ENCODE measurements around the gene RENBP.
A peak's percentile ranks its signal among the peaks of the same experiment; 100 is the strongest.
"Not testable (repeated sequence)": the region's sequence is repeated elsewhere in the genome, so short reads cannot be mapped to it uniquely, and the experiment has no call there.

RENBP gene

GRCh38 chrX:153944140-153944799, at the start of gene RENBP:
Gene RENBP (minus strand): TSS chrX:153944643. CDS start chrX:153944610, 33 bp downstream.
- peak; percentile 52 to 63 for DNase-seq

GRCh38 chrX:153993978-153994377, 49.5 kb upstream of the RENBP start:
- no peak for DNase-seq

GRCh38 chrX:153993079-153993478, 48.6 kb upstream of the RENBP start:
- no peak for DNase-seq

- no peak for DNase-seq
Observed at GRCh38 chrX:153992180-153992579, 47.7 kb upstream of the RENBP start.

GRCh38 chrX:153991013-153991580, 46.7 kb upstream of the RENBP start:
- no peak for DNase-seq

GRCh38 chrX:153989973-153990655, 45.7 kb upstream of the RENBP start:
- no peak for DNase-seq

GRCh38 chrX:153988493-153988892, 44.0 kb upstream of the RENBP start:
- DNase-seq = no peak

- peak; percentile 43 to 55 for DNase-seq
Observed at GRCh38 chrX:153984351-153985178, 40.1 kb upstream of the RENBP start.

GRCh38 chrX:153983321-153983801, 38.9 kb upstream of the RENBP start:
- no peak for DNase-seq

- peak; percentile 47 to 75 for DNase-seq
Observed at GRCh38 chrX:153981771-153982533, 37.5 kb upstream of the RENBP start.

- DNase-seq = no peak
Observed at GRCh38 chrX:153981231-153981630, 36.8 kb upstream of the RENBP start.

- not testable (repeated sequence) for DNase-seq
Observed at GRCh38 chrX:153980394-153980793, 36.0 kb upstream of the RENBP start.

- no peak for DNase-seq
Observed at GRCh38 chrX:153974726-153975286, 30.4 kb upstream of the RENBP start.

GRCh38 chrX:153974003-153974725, 29.7 kb upstream of the RENBP start:
- DNase-seq = no peak

GRCh38 chrX:153973127-153974002, 28.9 kb upstream of the RENBP start:
- no peak for DNase-seq

- peak; percentile 85 to 86 for DNase-seq
Observed at GRCh38 chrX:153972368-153973126, 28.1 kb upstream of the RENBP start, which contains the start of gene TMEM187. Gene TMEM187 (plus strand): TSS chrX:153972754. CDS start chrX:153982063, 9,309 bp downstream.

- peak; percentile 86 to 88 for DNase-seq
Observed at GRCh38 chrX:153971450-153972367, 27.3 kb upstream of the RENBP start, which contains the start of gene HCFC1. Gene HCFC1 (minus strand): TSS chrX:153971818. CDS start chrX:153970840, 978 bp downstream.

- peak; percentile 85 to 86 for DNase-seq
Observed at GRCh38 chrX:153971124-153971449, 26.6 kb upstream of the RENBP start.

All from stimulated activated CD4-positive, alpha-beta T cell treated with anti-CD3 and anti-CD28 coated beads, Interleukin-2, amount 100 ng/mL, for 24 hours (primary cell).